RWPE2 (cell line): ENCODE data around the gene CCDC86.
A peak's percentile ranks its signal among the peaks of the same experiment; 100 is the strongest.

Experiments used
- ATAC-seq: fragments of 200-7000 bp; cut with Tn5 transposase; 3 replicates; pipeline ENCODE4 v1.9.1; 2021; ENCODE audit warnings: low read depth
- DNase-seq: peaks from one replicate; pipeline ENCODE4 v3.0.0-alpha.2; 2020; ENCODE audit warnings: low spot score
- H3K27ac ChIP-seq: fragments of 450-650 bp; 2 replicates; pipeline ENCODE4 v1.5.1; 2017; ENCODE audit warnings: mild to moderate bottlenecking; ENCODE audit not compliant: poor library complexity, severe bottlenecking
- H3K27me3 ChIP-seq: fragments of 250-450 bp; sonication (Bioruptor Pico); 2 replicates; pipeline ENCODE4 v1.5.1; 2021; ENCODE audit warnings: mild to moderate bottlenecking, moderate library complexity; ENCODE audit not compliant: insufficient read depth, poor library complexity, severe bottlenecking
- H3K36me3 ChIP-seq: fragments of 250-450 bp; sonication (Bioruptor Pico); 2 replicates; pipeline ENCODE4 v1.5.1; 2020; ENCODE audit warnings: low read depth, mild to moderate bottlenecking, moderate library complexity
- H3K4me1 ChIP-seq: fragments of 250-450 bp; sonication (Bioruptor Pico); 2 replicates; pipeline ENCODE4 v1.5.1; 2021; ENCODE audit warnings: mild to moderate bottlenecking, moderate library complexity; ENCODE audit not compliant: insufficient read depth, poor library complexity, severe bottlenecking
- H3K4me3 ChIP-seq: fragments of 250-450 bp; sonication (Bioruptor Pico); 2 replicates; pipeline ENCODE4 v1.5.1; 2021; ENCODE audit warnings: mild to moderate bottlenecking, moderate library complexity; ENCODE audit not compliant: severe bottlenecking
- H3K9me3 ChIP-seq: fragments of 250-450 bp; sonication (Bioruptor Pico); 2 replicates; pipeline ENCODE4 v1.5.1; 2021; ENCODE audit warnings: mild to moderate bottlenecking, moderate library complexity; ENCODE audit not compliant: severe bottlenecking
- CTCF ChIP-seq: fragments of 450-650 bp; IDR thresholded peaks from one replicate; pipeline ENCODE4 v1.5.1; 2017; ENCODE audit warnings: mild to moderate bottlenecking, moderate library complexity; ENCODE audit not compliant: poor library complexity, severe bottlenecking

CCDC86 gene

GRCh38 chr11:60842668-60843600 lies 1.0 kb downstream of the CCDC86 start:
- peaks cover 15% of the 10 kb centered on the region for H3K36me3 ChIP-seq
- peak overlapping the region; percentile 19 for H3K27ac ChIP-seq
- DNase-seq, result no peak
- H3K4me1 ChIP-seq, result peaks cover 9% of the 10 kb centered on the region
- no peak for TF ChIP-seq CTCF
- peak; percentile 5; the same call in 2 of the 3 replicates for ATAC-seq
- H3K9me3 ChIP-seq, result no peaks in the 10 kb centered on the region
- no peaks in the 10 kb centered on the region for H3K27me3 ChIP-seq
- peak overlapping the region; percentile 80 for H3K4me3 ChIP-seq

- no peaks in the 10 kb centered on the region for H3K9me3 ChIP-seq
- peak; percentile 52; the same call in 1 of the 3 replicates for ATAC-seq
- H3K27me3 ChIP-seq, result no peaks in the 10 kb centered on the region
- H3K4me1 ChIP-seq, result peaks cover 9% of the 10 kb centered on the region
- no peak for DNase-seq
- TF ChIP-seq CTCF, result no peak
- H3K36me3 ChIP-seq, result peaks cover 15% of the 10 kb centered on the region
- peak overlapping the region; percentile 80 for H3K4me3 ChIP-seq
- no peak overlapping the region for H3K27ac ChIP-seq
Measured at GRCh38 chr11:60844045-60844869, 2.3 kb downstream of the CCDC86 start.

GRCh38 chr11:60844870-60845221 lies 2.9 kb downstream of the CCDC86 start:
- Histone ChIP-seq H3K4me1 (peaks cover 9% of the 10 kb centered on the region), H3K27ac (no peak overlapping the region), H3K4me3 (no peak overlapping the region), H3K36me3 (peaks cover 18% of the 10 kb centered on the region), H3K9me3 (no peaks in the 10 kb centered on the region), H3K27me3 (no peaks in the 10 kb centered on the region)
- ATAC-seq, result no peak
- no peak for DNase-seq
- TF ChIP-seq CTCF, result no peak

GRCh38 chr11:60845338-60845737 lies 3.4 kb downstream of the CCDC86 start:
- Histone ChIP-seq H3K4me3 (no peak overlapping the region), H3K4me1 (peaks cover 9% of the 10 kb centered on the region), H3K9me3 (no peaks in the 10 kb centered on the region), H3K27me3 (no peaks in the 10 kb centered on the region), H3K27ac (no peak overlapping the region), H3K36me3 (peaks cover 22% of the 10 kb centered on the region)
- no peak for ATAC-seq
- no peak for DNase-seq
- no peak for TF ChIP-seq CTCF
